GM12891 (cell line): Measurements from ENCODE around the gene TRPM5.
A peak's percentile ranks its signal among the peaks of the same experiment; 100 is the strongest.

Experiments used
- DNase-seq: peaks from one replicate; pipeline ENCODE4 v3.0.0; 2011; ENCODE audit warnings: low spot score; ENCODE audit not compliant: insufficient read length
- FAIRE-seq: peaks from 2 replicates; lab custom pipeline; 2011; peaks lifted over from hg19 to GRCh38; lab: Jason Lieb, UNC
- PAX5 ChIP-seq: IDR thresholded peaks from 2 replicates; pipeline ENCODE4 v1.6.1; 2011; ENCODE audit warnings: low read length, moderate library complexity, mild to moderate bottlenecking; ENCODE audit not compliant: insufficient read depth, severe bottlenecking
- POLR2A ChIP-seq: IDR thresholded peaks from 2 replicates; pipeline ENCODE4 v1.6.1; 2011; ENCODE audit warnings: low read depth, low read length, control low read depth
- POLR2AphosphoS5 ChIP-seq: IDR thresholded peaks from 2 replicates; pipeline ENCODE4 v1.6.1; 2011; ENCODE audit warnings: low read depth, low read length, control low read depth
- POU2F2 ChIP-seq: IDR thresholded peaks from 2 replicates; pipeline ENCODE4 v1.6.1; 2011; ENCODE audit warnings: low read depth, mild to moderate bottlenecking, control low read depth, low read length, moderate library complexity
- SPI1 ChIP-seq: IDR thresholded peaks from 2 replicates; pipeline ENCODE4 v1.6.1; 2011; ENCODE audit warnings: low read depth, low read length, control low read depth
- TAF1 ChIP-seq: IDR thresholded peaks from 2 replicates; pipeline ENCODE4 v1.6.1; 2011; ENCODE audit warnings: low read depth, low read length, control low read depth

Gene TRPM5

GRCh38 chr11:2470495-2470894, 26.2 kb upstream of the TRPM5 start:
- DNase-seq = no peak
- TF ChIP-seq TAF1 = no peak
- TF ChIP-seq SPI1 = no peak
- TF ChIP-seq POLR2A = no peak
- no peak for TF ChIP-seq POU2F2
- no peak for TF ChIP-seq PAX5
- TF ChIP-seq POLR2AphosphoS5 = no peak
- no peak for FAIRE-seq

- TF ChIP-seq POLR2A = no peak
- no peak for TF ChIP-seq POU2F2
- TF ChIP-seq POLR2AphosphoS5 = no peak
- TF ChIP-seq PAX5 = no peak
- TF ChIP-seq SPI1 = no peak
- no peak for TF ChIP-seq TAF1
- DNase-seq (no peak), FAIRE-seq (no peak)
Measured at GRCh38 chr11:2468363-2469235, 24.3 kb upstream of the TRPM5 start.

GRCh38 chr11:2467695-2468055, 23.4 kb upstream of the TRPM5 start:
- no peak for FAIRE-seq

GRCh38 chr11:2466869-2467694, 22.8 kb upstream of the TRPM5 start:
- FAIRE-seq = peak; percentile 72
- no peak for TF ChIP-seq POLR2A
- no peak for TF ChIP-seq TAF1
- TF ChIP-seq SPI1 = 0 out of 2 replicates have a peak, but pooled peaks have one; percentile 11
- no peak for TF ChIP-seq POU2F2
- TF ChIP-seq POLR2AphosphoS5 = no peak
- no peak for TF ChIP-seq PAX5
- peak; percentile 84 for DNase-seq

More at GRCh38 chr11:2467695-2468055, 23.4 kb upstream of the TRPM5 start:
- no peak for DNase-seq
- no peak for TF ChIP-seq SPI1
- TF ChIP-seq POLR2A = no peak
- TF ChIP-seq POU2F2 = no peak
- TF ChIP-seq POLR2AphosphoS5 = no peak
- no peak for TF ChIP-seq TAF1
- no peak for TF ChIP-seq PAX5

GRCh38 chr11:2466069-2466801, 21.9 kb upstream of the TRPM5 start:
- DNase-seq (no peak), FAIRE-seq (no peak)
- TF ChIP-seq POU2F2 = no peak
- TF ChIP-seq POLR2A = no peak

GRCh38 chr11:2465202-2466068, 21.1 kb upstream of the TRPM5 start:
- FAIRE-seq = no peak
- DNase-seq = no peak
- TF ChIP-seq SPI1 (no peak), PAX5 (no peak), POLR2AphosphoS5 (no peak), TAF1 (no peak), POLR2A (no peak), POU2F2 (no peak)

GRCh38 chr11:2464451-2465165, 20.3 kb upstream of the TRPM5 start:
- FAIRE-seq (no peak), DNase-seq (no peak)
- TF ChIP-seq SPI1 (no peak), POU2F2 (no peak), TAF1 (no peak), POLR2A (no peak), PAX5 (no peak), POLR2AphosphoS5 (no peak)

- FAIRE-seq (no peak), DNase-seq (no peak)
- TF ChIP-seq POU2F2 (no peak), POLR2AphosphoS5 (no peak), POLR2A (no peak), TAF1 (no peak), SPI1 (no peak), PAX5 (no peak)
Measured at GRCh38 chr11:2463766-2464277, 19.5 kb upstream of the TRPM5 start.
